ENCODE measurements around the gene ZBTB2.
"Not testable (repeated sequence)": the region's sequence is repeated elsewhere in the genome, so short reads cannot be mapped to it uniquely, and the experiment has no call there.

Gene ZBTB2

DNA sequence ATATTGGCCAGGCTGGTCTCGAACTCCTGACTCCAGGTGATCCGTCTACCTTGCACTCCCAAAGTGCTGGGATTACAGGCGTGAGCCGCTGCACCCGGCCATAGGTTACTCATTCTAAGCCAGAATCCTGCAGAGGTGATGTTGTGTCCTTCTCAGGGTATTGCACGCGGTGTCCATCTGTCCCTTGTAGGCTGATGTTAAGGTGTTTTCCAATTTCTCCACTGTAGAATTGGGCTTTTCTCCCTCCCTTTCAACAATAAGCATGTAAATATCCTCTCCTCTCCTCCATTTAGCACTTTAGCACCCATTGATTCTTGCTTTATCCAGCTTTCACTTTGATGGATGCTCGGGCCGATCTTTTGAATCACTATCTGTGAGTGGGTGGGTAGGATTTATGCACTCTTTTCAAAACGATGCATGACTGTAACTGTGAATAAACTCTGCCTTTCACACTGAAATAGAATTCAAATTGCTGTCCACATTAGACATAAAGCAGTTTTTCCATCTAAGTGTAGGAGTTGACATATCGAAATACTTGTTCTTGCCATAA, 52.6 kb downstream of the ZBTB2 start:
- no peaks in the 10 kb centered on the region for H3K9me3 Mint-ChIP-seq

DNA sequence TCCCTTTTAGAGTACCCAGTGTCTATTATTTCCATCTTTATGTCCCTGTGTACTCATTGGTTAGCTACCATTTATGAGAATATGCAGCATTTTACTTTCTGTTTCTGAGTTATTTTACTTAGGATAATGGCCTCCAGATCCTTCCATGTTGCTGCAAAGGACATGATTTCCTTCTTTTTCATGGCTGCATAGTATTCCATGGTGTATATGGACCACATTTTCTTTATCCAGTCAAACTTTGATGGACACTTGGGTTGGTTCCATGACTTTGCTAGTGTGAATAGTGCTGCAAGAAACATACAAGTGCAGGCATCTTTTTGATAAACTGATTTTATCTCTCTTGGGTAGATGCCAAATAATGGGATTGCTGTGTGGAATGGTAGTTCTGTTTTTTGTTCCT, 55.4 kb downstream of the ZBTB2 start:
- Mint-ChIP-seq H3K4me1 (no peaks in the 10 kb centered on the region), H3K36me3 (no peaks in the 10 kb centered on the region), H3K27ac (no peak overlapping the region), H3K4me3 (no peak overlapping the region), H3K27me3 (no peaks in the 10 kb centered on the region), H3K9me3 (no peaks in the 10 kb centered on the region)

More for the DNA sequence above, 52.6 kb downstream of the ZBTB2 start:
- Mint-ChIP-seq H3K27ac (no peak overlapping the region), H3K27me3 (no peaks in the 10 kb centered on the region), H3K4me3 (no peak overlapping the region), H3K36me3 (no peaks in the 10 kb centered on the region), H3K4me1 (no peaks in the 10 kb centered on the region)

DNA sequence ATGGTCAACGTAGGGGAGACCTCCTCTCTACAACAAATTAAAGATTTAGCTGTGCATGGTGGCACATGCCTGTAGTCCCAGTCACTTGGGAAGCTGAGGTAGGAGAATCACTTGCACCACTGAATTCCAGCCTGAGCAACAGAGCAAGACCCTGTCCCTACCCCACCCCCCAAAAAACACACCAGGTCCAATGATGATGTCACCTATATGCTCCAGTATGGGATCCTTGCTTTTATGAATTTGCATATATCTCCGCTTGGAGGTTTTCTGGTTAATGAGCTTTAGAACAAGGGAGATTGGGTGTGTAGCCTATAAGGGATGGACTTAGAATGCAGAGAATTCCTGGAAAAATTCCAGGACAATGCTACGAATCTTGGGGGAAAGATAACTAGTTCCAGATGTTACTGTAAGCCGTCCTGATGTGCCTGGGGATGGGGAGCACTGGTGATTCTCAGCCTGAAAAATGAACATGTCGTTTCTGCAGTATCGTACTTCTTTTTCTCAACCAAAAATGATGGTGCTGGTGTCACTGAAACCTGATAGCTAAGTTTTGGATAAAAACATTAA, 61.1 kb downstream of the ZBTB2 start:
- H3K4me3 Mint-ChIP-seq, result no peak overlapping the region
- H3K9me3 Mint-ChIP-seq, result no peaks in the 10 kb centered on the region
- H3K27me3 Mint-ChIP-seq, result peaks cover 15% of the 10 kb centered on the region
- H3K36me3 Mint-ChIP-seq, result no peaks in the 10 kb centered on the region
- peaks cover 6% of the 10 kb centered on the region for H3K4me1 Mint-ChIP-seq
- no peak overlapping the region for H3K27ac Mint-ChIP-seq

DNA sequence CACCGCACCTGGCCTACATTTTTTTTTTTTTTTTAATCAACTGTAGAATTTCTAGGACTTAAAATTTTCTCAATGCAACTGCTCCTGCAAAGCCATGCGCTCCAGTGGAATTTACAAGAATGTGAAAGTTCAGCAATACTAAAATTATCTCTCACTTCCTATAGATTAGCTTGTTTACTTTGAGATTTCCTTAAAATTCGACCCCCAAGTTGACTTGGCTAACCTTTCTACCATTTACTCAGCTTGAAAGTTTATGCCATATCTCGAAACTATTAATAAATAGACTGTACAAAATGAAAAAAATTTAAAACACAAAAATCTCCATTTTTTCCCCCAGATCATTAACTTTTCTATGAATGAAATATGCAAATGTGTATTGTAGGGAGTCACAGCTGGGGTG, 64.3 kb downstream of the ZBTB2 start:
- H3K27me3 Mint-ChIP-seq, result peaks cover 29% of the 10 kb centered on the region
- H3K27ac Mint-ChIP-seq, result no peak overlapping the region
- no peak overlapping the region for H3K4me3 Mint-ChIP-seq
- no peaks in the 10 kb centered on the region for H3K36me3 Mint-ChIP-seq
- H3K4me1 Mint-ChIP-seq, result peaks cover 20% of the 10 kb centered on the region
- H3K9me3 Mint-ChIP-seq, result no peaks in the 10 kb centered on the region

DNA sequence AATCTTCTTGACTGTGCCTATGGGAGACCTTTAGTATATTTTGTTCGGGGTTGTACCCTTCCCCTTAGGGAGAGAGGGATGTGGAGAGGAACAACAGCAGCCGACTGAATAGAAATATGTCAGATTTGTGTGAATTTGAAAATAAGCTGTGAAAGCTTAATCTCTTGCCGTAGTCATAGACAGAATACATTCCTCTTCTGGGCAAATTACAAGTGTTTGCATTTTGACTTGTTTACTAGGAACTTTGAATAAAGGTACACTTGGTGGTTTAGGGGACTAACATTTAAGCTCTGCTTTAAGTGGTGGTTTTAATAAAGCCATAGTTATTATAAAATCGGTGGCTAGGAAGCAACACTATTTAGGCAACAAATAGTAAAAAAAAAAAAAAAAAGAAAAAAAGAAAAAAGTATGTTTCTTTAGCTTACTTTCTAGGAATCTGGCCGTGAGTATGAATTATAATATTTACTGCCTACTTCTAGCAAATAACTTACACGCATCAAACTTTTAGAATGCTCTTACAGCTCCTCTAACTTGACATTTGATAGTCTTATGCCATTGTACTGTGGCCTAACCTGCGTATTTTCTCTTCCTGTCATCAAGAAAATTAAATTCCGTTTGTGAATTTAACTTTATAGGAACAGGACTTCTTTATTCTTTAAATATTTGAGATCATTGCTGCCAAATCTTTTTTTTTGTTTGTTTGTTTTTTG, 65.1 kb downstream of the ZBTB2 start:
- H3K36me3 Mint-ChIP-seq, result no peaks in the 10 kb centered on the region
- H3K9me3 Mint-ChIP-seq, result no peaks in the 10 kb centered on the region
- peaks cover 30% of the 10 kb centered on the region for H3K27me3 Mint-ChIP-seq
- peaks cover 20% of the 10 kb centered on the region for H3K4me1 Mint-ChIP-seq
- peak overlapping the region; percentile 76 for H3K4me3 Mint-ChIP-seq
- no peak overlapping the region for H3K27ac Mint-ChIP-seq

DNA sequence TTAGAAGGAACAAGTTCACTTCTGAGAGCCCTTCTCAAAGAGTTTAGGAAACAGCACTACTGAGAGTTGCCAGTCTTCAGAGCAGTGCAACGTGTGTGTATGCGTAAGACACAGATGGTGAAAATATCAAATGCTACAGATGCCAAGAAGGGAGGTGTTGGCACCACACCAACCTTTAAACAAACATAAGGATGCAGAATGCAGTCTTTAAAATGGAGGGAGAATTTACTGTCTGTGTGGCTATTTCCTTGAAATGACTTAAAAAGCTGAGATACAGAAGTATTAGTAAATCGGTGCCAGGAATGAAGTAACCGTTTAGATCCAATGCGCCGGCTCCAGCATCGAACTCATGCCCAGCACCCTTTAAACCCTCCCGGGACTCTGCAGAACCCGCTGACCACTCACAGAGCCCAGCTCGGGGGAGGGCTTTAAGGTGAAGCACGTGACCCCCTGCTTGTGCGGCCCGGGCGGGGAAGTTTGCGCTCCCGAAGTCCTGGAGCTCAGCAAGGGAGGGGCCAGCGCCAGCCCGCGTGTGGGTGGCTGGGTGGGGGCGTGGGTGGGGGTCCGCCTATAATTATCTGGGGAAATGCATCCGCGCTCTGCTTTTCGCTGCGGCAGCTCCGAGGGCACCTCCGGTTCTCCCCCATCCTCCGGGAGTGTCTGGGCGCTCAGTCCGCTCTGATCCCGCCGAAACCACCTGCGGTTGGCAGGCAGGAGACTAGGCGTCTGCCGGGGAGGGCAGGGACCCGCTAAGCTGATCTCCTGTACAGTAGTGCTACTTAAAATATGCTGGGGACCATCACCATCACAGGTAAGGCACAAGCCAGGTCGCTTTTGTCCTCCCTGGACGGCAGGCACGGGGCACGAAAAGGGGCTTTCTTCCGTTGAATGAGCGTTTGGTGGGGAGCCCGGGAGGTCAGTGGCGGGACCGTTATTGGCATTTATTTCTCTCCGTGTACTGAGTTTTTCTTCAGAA, 66.0 kb downstream of the ZBTB2 start:
- peaks cover 20% of the 10 kb centered on the region for H3K4me1 Mint-ChIP-seq
- H3K9me3 Mint-ChIP-seq, result no peaks in the 10 kb centered on the region
- no peaks in the 10 kb centered on the region for H3K36me3 Mint-ChIP-seq
- H3K4me3 Mint-ChIP-seq, result peak overlapping the region; percentile 77
- no peak overlapping the region for H3K27ac Mint-ChIP-seq
- H3K27me3 Mint-ChIP-seq, result peaks cover 30% of the 10 kb centered on the region

DNA sequence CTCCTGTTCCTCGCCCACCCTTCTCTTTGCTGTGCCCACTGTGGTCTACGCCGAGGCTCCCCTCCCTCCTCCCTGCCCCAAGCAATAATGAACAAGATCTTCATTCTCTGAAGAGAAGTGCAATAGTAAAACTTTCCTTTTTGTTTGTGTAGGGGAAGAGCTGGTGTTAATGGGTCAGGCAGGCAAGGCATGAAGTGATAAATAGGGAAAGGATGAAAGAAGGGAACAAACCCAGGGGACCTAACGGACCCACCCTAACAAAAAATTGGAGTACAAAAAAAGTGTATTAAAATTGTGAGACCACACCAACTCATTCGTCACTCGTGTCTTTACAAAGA, 66.9 kb downstream of the ZBTB2 start:
- no peaks in the 10 kb centered on the region for H3K36me3 Mint-ChIP-seq
- H3K27me3 Mint-ChIP-seq, result peaks cover 30% of the 10 kb centered on the region
- H3K4me3 Mint-ChIP-seq, result peak overlapping the region; percentile 35
- no peaks in the 10 kb centered on the region for H3K9me3 Mint-ChIP-seq
- no peak overlapping the region for H3K27ac Mint-ChIP-seq
- H3K4me1 Mint-ChIP-seq, result peaks cover 20% of the 10 kb centered on the region

DNA sequence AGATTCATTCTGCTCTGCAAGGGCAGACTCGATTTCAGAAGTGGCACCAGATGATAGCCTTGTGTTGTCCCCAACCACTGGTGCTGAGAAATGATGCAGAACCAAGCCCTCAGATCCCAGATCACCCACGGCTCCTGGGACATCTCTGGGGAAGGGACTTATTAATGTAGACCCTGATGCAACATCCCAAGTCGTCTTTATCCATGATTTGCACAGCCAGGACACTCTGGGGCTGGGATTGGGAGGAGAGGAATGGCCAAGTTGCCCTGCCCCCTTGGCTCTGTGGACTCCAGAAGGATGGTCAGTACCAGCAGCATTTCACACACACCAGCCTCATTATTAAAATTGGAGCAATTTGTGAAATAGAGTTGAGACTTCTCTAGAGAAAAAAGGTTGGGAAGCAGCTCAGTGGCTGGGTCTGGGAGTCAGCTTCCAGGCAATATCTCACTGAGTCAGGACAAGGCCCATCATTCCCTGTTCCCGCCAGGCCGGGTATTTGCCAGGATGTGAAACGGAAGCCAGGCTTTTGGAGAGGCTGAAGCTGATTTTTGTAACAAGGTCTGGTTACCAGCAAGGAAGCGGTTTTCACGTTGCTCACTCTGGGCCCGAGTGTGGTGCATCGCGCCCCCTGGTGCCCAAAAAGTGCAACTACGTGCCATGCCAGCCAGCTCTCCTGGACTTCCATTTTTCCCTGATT, 67.4 kb downstream of the ZBTB2 start:
- Mint-ChIP-seq H3K4me3 (peak overlapping the region; percentile 35), H3K4me1 (peaks cover 20% of the 10 kb centered on the region), H3K27me3 (peaks cover 30% of the 10 kb centered on the region), H3K27ac (no peak overlapping the region), H3K36me3 (no peaks in the 10 kb centered on the region), H3K9me3 (no peaks in the 10 kb centered on the region)

DNA sequence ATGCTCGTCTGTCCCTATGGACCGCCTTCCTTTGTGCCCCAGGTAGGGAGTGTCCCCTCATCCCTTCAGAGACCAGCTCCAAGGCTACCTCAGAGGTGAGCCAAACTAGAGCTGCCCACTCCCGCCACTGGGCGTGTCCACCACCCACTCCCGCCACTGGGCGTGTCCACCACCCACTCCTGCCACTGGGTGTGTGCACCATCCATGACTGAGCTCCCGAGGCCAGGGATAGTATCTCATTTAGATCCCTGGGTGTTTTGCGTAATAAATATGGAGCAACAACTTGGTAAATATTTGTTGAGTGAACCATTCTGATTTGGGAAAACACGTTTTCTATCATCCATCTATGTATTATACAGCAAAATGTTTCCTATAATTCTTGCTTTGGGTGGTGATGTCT, 68.8 kb downstream of the ZBTB2 start:
- H3K9me3 Mint-ChIP-seq, result no peaks in the 10 kb centered on the region
- peaks cover 30% of the 10 kb centered on the region for H3K27me3 Mint-ChIP-seq
- H3K4me1 Mint-ChIP-seq, result peaks cover 20% of the 10 kb centered on the region
- peak overlapping the region; percentile 3 for H3K27ac Mint-ChIP-seq
- H3K4me3 Mint-ChIP-seq, result no peak overlapping the region
- no peaks in the 10 kb centered on the region for H3K36me3 Mint-ChIP-seq

DNA sequence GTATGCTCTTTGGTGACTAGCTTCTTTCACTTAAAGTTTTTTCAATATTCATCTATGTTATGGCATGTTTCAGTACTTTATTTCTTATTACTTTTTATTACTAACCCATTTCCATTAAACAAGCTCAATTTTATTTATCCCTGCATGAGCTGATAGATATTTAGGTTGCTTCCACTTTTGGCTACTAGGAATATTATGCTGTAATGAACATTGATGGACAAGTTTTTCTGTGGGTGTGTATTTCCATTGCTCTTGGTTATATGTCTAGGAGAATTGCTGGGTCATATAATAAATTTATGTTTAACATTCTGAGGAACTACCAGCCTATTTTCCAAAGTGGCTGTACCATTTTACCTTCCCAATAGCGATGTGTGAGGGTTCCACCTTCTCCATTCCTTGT, 69.9 kb downstream of the ZBTB2 start:
- no peak overlapping the region for H3K4me3 Mint-ChIP-seq
- H3K36me3 Mint-ChIP-seq, result no peaks in the 10 kb centered on the region
- H3K27ac Mint-ChIP-seq, result no peak overlapping the region
- H3K27me3 Mint-ChIP-seq, result peaks cover 22% of the 10 kb centered on the region
- H3K9me3 Mint-ChIP-seq, result no peaks in the 10 kb centered on the region
- H3K4me1 Mint-ChIP-seq, result peaks cover 20% of the 10 kb centered on the region

DNA sequence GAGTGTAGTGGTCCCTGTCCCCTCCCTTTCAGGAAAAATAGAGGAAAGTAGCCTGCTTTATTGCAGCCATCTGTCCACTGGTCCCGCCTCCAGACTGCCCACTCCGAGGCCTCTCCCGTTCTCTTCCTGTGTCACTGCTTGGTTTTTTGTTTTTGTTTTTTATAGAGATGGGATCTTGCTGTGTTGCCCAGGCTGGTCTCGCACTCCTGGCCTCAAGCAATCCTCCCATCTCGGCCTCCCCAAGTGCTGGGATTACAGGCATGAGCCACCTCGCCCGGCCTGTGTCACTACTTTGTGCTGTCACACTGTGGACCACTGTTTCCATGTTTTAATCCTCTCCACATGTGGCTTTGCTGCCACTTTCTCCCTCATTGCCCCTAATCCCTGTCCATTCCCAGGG, 71.2 kb downstream of the ZBTB2 start:
- no peak overlapping the region for H3K27ac Mint-ChIP-seq
- H3K36me3 Mint-ChIP-seq, result peaks cover 2% of the 10 kb centered on the region

DNA sequence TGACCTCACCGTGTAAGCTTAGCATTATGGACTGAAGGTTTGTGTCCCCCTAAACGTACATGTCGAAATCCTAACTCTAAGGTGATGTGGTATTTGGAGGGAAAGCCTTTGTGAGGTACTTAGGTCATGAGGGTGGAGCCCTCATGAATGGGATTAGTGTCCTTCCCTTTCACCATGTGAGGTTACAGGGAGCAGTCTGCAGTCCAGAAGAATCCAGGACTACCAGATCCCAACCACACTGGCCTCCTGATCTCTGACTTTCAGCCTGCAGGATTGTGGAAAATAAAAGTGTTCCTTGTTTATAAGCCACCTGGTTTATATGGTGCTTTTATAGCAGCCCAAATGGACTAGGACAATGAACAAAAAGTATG, 73.4 kb downstream of the ZBTB2 start:
- H3K9me3 Mint-ChIP-seq, result peaks cover 5% of the 10 kb centered on the region
- H3K4me3 Mint-ChIP-seq, result no peak overlapping the region
- H3K4me1 Mint-ChIP-seq, result no peaks in the 10 kb centered on the region
- peaks cover 5% of the 10 kb centered on the region for H3K27me3 Mint-ChIP-seq
- H3K36me3 Mint-ChIP-seq, result peaks cover 2% of the 10 kb centered on the region
- H3K27ac Mint-ChIP-seq, result no peak overlapping the region

More for the DNA sequence above, 71.2 kb downstream of the ZBTB2 start:
- H3K27me3 Mint-ChIP-seq, result peaks cover 15% of the 10 kb centered on the region
- H3K9me3 Mint-ChIP-seq, result peaks cover 5% of the 10 kb centered on the region
- H3K4me3 Mint-ChIP-seq, result no peak overlapping the region
- H3K4me1 Mint-ChIP-seq, result peaks cover 14% of the 10 kb centered on the region

DNA sequence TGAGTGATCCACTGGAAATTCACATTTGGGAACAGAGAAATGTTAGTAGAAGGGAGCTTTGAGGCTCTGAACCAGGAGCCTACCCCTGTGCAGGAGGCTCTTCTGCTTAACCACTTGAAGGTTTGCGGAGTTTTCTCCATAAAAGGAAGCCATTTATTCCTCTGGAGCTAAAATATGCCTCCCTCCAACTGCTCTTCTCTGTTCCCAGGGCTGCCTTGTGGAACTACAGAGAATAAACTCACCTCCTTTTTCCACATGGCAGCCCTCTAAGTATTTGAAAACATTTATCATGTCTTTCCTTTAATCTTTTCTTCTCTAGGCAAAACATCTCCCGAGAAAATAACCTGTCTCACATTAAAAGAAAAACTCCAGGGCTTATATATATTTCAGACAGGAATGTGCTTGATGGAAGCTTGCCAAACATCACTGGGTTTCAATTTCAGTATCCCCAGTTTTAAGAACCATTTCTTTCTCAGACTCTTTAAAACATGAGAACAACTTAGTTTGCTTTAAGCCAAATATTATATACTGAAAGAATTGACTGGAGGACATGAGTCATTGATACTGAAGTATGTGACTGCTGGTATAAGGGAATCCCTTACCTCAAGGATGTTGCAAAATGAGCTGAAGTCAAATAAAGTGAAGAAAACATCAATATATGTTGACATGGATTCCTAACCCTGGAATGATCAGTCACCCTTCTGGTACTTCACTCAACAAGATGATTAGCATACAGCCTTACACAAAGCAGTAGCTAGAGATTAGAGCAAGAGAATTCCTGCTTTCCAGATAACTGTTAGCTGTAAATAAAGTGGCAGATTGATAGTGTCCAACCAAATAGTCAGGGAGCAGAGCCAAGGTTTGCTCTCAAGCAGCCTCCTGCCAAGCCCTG, 74.0 kb downstream of the ZBTB2 start:
- Mint-ChIP-seq H3K27ac (no peak overlapping the region), H3K36me3 (peaks cover 2% of the 10 kb centered on the region), H3K4me3 (no peak overlapping the region), H3K27me3 (peaks cover 2% of the 10 kb centered on the region), H3K4me1 (no peaks in the 10 kb centered on the region), H3K9me3 (peaks cover 5% of the 10 kb centered on the region)

DNA sequence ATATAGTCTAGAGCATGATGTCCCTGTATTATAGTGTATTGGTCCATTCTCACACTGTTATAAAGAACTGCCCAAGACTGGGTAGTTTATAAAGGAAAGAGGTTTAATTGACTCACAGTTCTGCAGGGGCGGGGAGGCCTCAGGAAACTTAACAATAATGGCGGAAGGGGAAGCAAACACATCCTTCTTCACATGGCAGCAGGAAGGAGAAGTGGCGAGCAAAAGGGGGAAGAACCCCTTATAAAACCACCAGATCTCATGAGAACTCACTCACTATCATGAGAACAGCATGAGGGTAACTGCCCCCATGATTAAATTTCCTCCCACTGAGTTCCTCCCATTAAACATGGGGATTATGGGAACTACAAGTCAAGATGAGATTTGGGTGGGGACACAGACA, 75.7 kb downstream of the ZBTB2 start:
- not testable (repeated sequence) for H3K27ac Mint-ChIP-seq, H3K4me1 Mint-ChIP-seq, H3K27me3 Mint-ChIP-seq, H3K36me3 Mint-ChIP-seq, H3K9me3 Mint-ChIP-seq, H3K4me3 Mint-ChIP-seq

Data from activated naive CD4-positive, alpha-beta T cell treated with anti-CD3 and anti-CD28 coated beads, Interleukin-2, amount 50 U/mL, for 24 hours (primary cell).